Keratinocyte (primary cell): ENCODE data around the gene HLF. TPM values are rescaled to one million over a fixed set of nuclear protein-coding genes. Genes with fewer than 3 reads are reported as not detected.
A peak's percentile ranks its signal among the peaks of the same experiment; 100 is the strongest.

ENCODE experiments used
- DNase-seq: peaks from one replicate; pipeline ENCODE4 v3.0.0-alpha.2; 2011; ENCODE audit warnings: low read depth, missing footprints, low spot score
- FAIRE-seq: peaks from 2 replicates; lab custom pipeline; 2011; peaks lifted over from hg19 to GRCh38; lab: Jason Lieb, UNC
- H2AFZ ChIP-seq: 2 replicates; pipeline ENCODE4 v1.6.0; 2012; ENCODE audit warnings: low read length, control low read depth, inconsistent platforms; ENCODE audit not compliant: control insufficient read depth
- H3K27ac ChIP-seq: 2 replicates; pipeline ENCODE4 v1.5.1; 2011; ENCODE audit warnings: low read length; ENCODE audit not compliant: control insufficient read depth, insufficient read depth
- H3K27me3 ChIP-seq: 3 replicates; pipeline ENCODE4 v1.6.0; 2011; ENCODE audit warnings: low read length; ENCODE audit not compliant: control insufficient read depth, insufficient read depth; ENCODE audit errors: extremely low read depth
- H3K36me3 ChIP-seq, 2 experiments: 2 replicates in 1 of 2; 3 replicates in 1 of 2; pipeline ENCODE4 v1.5.1; 2011; ENCODE audit warnings: low read length in 2 of 2, mild to moderate bottlenecking in 1 of 2; ENCODE audit not compliant: control insufficient read depth in 2 of 2, insufficient read depth in 2 of 2; ENCODE audit errors: extremely low read depth in 1 of 2
- H3K4me1 ChIP-seq: 3 replicates; pipeline ENCODE4 v1.5.1; 2011; ENCODE audit warnings: low read length; ENCODE audit not compliant: control insufficient read depth, insufficient read depth; ENCODE audit errors: extremely low read depth
- H3K4me2 ChIP-seq: 3 replicates; pipeline ENCODE4 v1.6.0; 2011; ENCODE audit warnings: low read depth, low read length; ENCODE audit not compliant: control insufficient read depth, insufficient read depth; ENCODE audit errors: extremely low read depth
- H3K4me3 ChIP-seq, 3 experiments: fragments of 200-600 bp in 1 of 3; sonication (generic) in 1 of 3; 2 replicates in 2 of 3; 3 replicates in 1 of 3; pipeline ENCODE4 v1.5.1; 2011 to 2016; ENCODE audit warnings: low read length in 3 of 3, mild to moderate bottlenecking in 3 of 3, control low read depth in 2 of 3, inconsistent platforms in 1 of 3, low read depth in 1 of 3, mixed read lengths in 1 of 3, mixed run types in 1 of 3, moderate library complexity in 1 of 3; ENCODE audit not compliant: control insufficient read depth in 2 of 3, insufficient read depth in 2 of 3; ENCODE audit errors: extremely low read depth in 1 of 3
- H3K79me2 ChIP-seq: 2 replicates; pipeline ENCODE4 v1.6.0; 2012; ENCODE audit warnings: low read length; ENCODE audit not compliant: control insufficient read depth, insufficient read depth
- H3K9ac ChIP-seq: 3 replicates; pipeline ENCODE4 v1.6.0; 2011; ENCODE audit warnings: low read length; ENCODE audit not compliant: control insufficient read depth, insufficient read depth; ENCODE audit errors: extremely low read depth
- H3K9me1 ChIP-seq: 3 replicates; pipeline ENCODE4 v1.6.0; 2011; ENCODE audit warnings: low read length; ENCODE audit not compliant: control insufficient read depth, insufficient read depth; ENCODE audit errors: extremely low read depth
- H3K9me3 ChIP-seq: 2 replicates; pipeline ENCODE4 v1.5.1; 2012; ENCODE audit warnings: low read depth, low read length; ENCODE audit not compliant: control insufficient read depth
- H4K20me1 ChIP-seq: 3 replicates; pipeline ENCODE4 v1.6.0; 2011; ENCODE audit warnings: low read length; ENCODE audit not compliant: control insufficient read depth, insufficient read depth; ENCODE audit errors: extremely low read depth
- EZH2 ChIP-seq: IDR thresholded peaks from one replicate; pipeline ENCODE4 v1.6.1; 2012; ENCODE audit warnings: inconsistent platforms, mild to moderate bottlenecking, low read length, moderate library complexity
- dilution Hi-C: fragments of 300-500 bp; cut with MboI; formaldehyde crosslinking; loops from one replicate; pipeline ENCODE4 v1.7.0; 2020; ENCODE audit warnings: low sequenced_read_pairs; ENCODE audit not compliant: extremely low pct_ligation_motif_present
- polyA plus RNA-seq, 5 experiments: library from polyadenylated mRNA; depleted of rRNA in 3 of 5; stranded (reverse) in 3 of 5; stranded (forward) in 1 of 5; unstranded in 1 of 5; fragments of >200 nt; gene quantifications; 1 replicate in 1 of 5; 2 replicates in 3 of 5; 3 replicates in 1 of 5; pipeline versions ENCODE4 v1.2.1 to v1.2.3, GENCODE V29; 2011 to 2012; ENCODE audit warnings: missing spikeins in 2 of 5, low read depth in 1 of 5, low replicate concordance in 1 of 5
- TF ChIP-seq, protein P1 (sequence below), 3 experiments: IDR thresholded peaks in 1 of 3; conservative IDR thresholded peaks in 1 of 3; optimal IDR thresholded peaks in 1 of 3; 2 replicates in 2 of 3; 3 replicates in 1 of 3; pipeline versions ENCODE3 to v1.5.1; 2011; ENCODE audit warnings: low read length in 3 of 3, mild to moderate bottlenecking in 3 of 3, moderate library complexity in 2 of 3, control low read depth in 1 of 3, inconsistent platforms in 1 of 3; ENCODE audit not compliant: insufficient read depth in 2 of 3; ENCODE audit errors: extremely low read depth in 1 of 3

Gene HLF
- polyA plus RNA-seq, 1 donor (not counting 4 experiments of a cell fraction or from before 2014, with no cell fraction given), result 0.21 TPM

- H3K9ac ChIP-seq, result no peak overlapping the region
- H3K27ac ChIP-seq, result peak overlapping the region; percentile 36
- no peaks in the 10 kb centered on the region for H3K79me2 ChIP-seq
- no peaks in the 10 kb centered on the region for H3K9me1 ChIP-seq
- dilution Hi-C loops, result no loop called here
- no peak for FAIRE-seq
- peaks cover 32% of the 10 kb centered on the region for H3K4me1 ChIP-seq
- TF ChIP-seq, protein P1, sequence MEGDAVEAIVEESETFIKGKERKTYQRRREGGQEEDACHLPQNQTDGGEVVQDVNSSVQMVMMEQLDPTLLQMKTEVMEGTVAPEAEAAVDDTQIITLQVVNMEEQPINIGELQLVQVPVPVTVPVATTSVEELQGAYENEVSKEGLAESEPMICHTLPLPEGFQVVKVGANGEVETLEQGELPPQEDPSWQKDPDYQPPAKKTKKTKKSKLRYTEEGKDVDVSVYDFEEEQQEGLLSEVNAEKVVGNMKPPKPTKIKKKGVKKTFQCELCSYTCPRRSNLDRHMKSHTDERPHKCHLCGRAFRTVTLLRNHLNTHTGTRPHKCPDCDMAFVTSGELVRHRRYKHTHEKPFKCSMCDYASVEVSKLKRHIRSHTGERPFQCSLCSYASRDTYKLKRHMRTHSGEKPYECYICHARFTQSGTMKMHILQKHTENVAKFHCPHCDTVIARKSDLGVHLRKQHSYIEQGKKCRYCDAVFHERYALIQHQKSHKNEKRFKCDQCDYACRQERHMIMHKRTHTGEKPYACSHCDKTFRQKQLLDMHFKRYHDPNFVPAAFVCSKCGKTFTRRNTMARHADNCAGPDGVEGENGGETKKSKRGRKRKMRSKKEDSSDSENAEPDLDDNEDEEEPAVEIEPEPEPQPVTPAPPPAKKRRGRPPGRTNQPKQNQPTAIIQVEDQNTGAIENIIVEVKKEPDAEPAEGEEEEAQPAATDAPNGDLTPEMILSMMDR (optimal IDR thresholded peaks at IDR 0.05 in 1 of 3, IDR thresholded peaks at IDR 0.05 in 1 of 3, conservative IDR thresholded peaks at IDR 0.05 in 1 of 3; ENCODE audit: extremely low read depth in 1 of 3, insufficient read depth in 2 of 3, low read length in 3 of 3), result no peak
- TF ChIP-seq EZH2, result no peak
- DNase-seq, result no peak
- no peaks in the 10 kb centered on the region for H4K20me1 ChIP-seq
- no peaks in the 10 kb centered on the region for H3K9me3 ChIP-seq
- peak overlapping the region; percentile 88 for H2AFZ ChIP-seq
- peak overlapping the region; percentile 83 for H3K4me2 ChIP-seq
- no peaks in the 10 kb centered on the region for H3K36me3 ChIP-seq
- H3K4me3 ChIP-seq, result peak overlapping the region in 2 of 3 experiments; percentile 37 to 58
- H3K27me3 ChIP-seq, result no peaks in the 10 kb centered on the region
Observed at GRCh38 chr17:55319933-55320593, 55.3 kb downstream of the HLF start.

DNA sequence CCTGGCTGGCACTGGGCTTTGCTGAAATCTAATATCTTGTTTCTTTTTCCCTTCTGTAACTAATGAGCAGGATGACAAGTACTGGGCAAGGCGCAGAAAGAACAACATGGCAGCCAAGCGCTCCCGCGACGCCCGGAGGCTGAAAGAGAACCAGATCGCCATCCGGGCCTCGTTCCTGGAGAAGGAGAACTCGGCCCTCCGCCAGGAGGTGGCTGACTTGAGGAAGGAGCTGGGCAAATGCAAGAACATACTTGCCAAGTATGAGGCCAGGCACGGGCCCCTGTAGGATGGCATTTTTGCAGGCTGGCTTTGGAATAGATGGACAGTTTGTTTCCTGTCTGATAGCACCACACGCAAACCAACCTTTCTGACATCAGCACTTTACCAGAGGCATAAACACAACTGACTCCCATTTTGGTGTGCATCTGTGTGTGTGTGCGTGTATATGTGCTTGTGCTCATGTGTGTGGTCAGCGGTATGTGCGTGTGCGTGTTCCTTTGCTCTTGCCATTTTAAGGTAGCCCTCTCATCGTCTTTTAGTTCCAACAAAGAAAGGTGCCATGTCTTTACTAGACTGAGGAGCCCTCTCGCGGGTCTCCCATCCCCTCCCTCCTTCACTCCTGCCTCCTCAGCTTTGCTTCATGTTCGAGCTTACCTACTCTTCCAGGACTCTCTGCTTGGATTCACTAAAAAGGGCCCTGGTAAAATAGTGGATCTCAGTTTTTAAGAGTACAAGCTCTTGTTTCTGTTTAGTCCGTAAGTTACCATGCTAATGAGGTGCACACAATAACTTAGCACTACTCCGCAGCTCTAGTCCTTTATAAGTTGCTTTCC is 56.0 kb downstream of the HLF start:
- H4K20me1 ChIP-seq, result no peaks in the 10 kb centered on the region

More for the DNA sequence above, 56.0 kb downstream of the HLF start:
- peak overlapping the region; percentile 88 for H2AFZ ChIP-seq
- H3K4me3 ChIP-seq, result peak overlapping the region in 2 of 3 experiments; percentile 37 to 58
- dilution Hi-C loops, result no loop called here
- TF ChIP-seq EZH2, result no peak
- TF ChIP-seq, protein P1 (optimal IDR thresholded peaks at IDR 0.05 in 1 of 3, IDR thresholded peaks at IDR 0.05 in 1 of 3, conservative IDR thresholded peaks at IDR 0.05 in 1 of 3; ENCODE audit: extremely low read depth in 1 of 3, insufficient read depth in 2 of 3, low read length in 3 of 3), result no peak
- H3K36me3 ChIP-seq, result no peaks in the 10 kb centered on the region
- peak overlapping the region; percentile 83 for H3K4me2 ChIP-seq
- H3K9ac ChIP-seq, result peak overlapping the region; percentile 52
- no peaks in the 10 kb centered on the region for H3K27me3 ChIP-seq
- no peaks in the 10 kb centered on the region for H3K9me1 ChIP-seq
- H3K4me1 ChIP-seq, result peaks cover 32% of the 10 kb centered on the region
- H3K9me3 ChIP-seq, result no peaks in the 10 kb centered on the region
- peak overlapping the region; percentile 36 for H3K27ac ChIP-seq
- FAIRE-seq (peak; percentile 93), DNase-seq (no peak)
- no peaks in the 10 kb centered on the region for H3K79me2 ChIP-seq
